Breast epithelium (tissue), 4 donors: Measurements from ENCODE around the gene KRT5. TPM values are rescaled to one million over a fixed set of nuclear protein-coding genes. Genes with fewer than 3 reads are reported as not detected.

Experiments
- DNase-seq, 2 donors: peaks; one replicate each; pipeline ENCODE4 v3.0.0-alpha.2; 2019; ENCODE audit warnings: low spot score in 2 of 2
- H3K27ac ChIP-seq, 2 donors: fragments of 200-600 bp; sonication (generic) in 1 of 2; one replicate each; pipeline ENCODE4 v1.5.1; 2016 to 2019; ENCODE audit warnings: mild to moderate bottlenecking in 1 of 2
- H3K27me3 ChIP-seq, 2 donors: fragments of 200-600 bp; sonication (generic) in 1 of 2; one replicate each; pipeline versions ENCODE4 v1.5.1 to v1.6.0; 2017 to 2019; ENCODE audit warnings: control low read depth in 1 of 2, mild to moderate bottlenecking in 1 of 2
- H3K36me3 ChIP-seq: fragments of 200-600 bp; one replicate; pipeline ENCODE4 v1.5.1; 2019
- H3K4me1 ChIP-seq, 2 donors: fragments of 200-600 bp; sonication (generic); one replicate each; pipeline ENCODE4 v1.5.1; 2016 to 2019; ENCODE audit warnings: control low read depth in 1 of 2
- H3K4me3 ChIP-seq, 3 donors: fragments of 200-600 bp; sonication (generic); 1 replicate in 2 of 3; 2 replicates in 1 of 3; pipeline ENCODE4 v1.5.1; 2016 to 2019; ENCODE audit warnings: mild to moderate bottlenecking in 3 of 3, moderate library complexity in 2 of 3
- H3K9me3 ChIP-seq, 2 donors: fragments of 200-600 bp; sonication (generic) in 1 of 2; one replicate each; pipeline ENCODE4 v1.5.1; 2016 to 2019; ENCODE audit warnings: control low read depth in 1 of 2
- POLR2A ChIP-seq: fragments of 450-650 bp; IDR thresholded peaks from one replicate; pipeline ENCODE4 v1.6.1; 2016; ENCODE audit warnings: antibody characterized with exemption, mild to moderate bottlenecking, moderate library complexity
- POLR2AphosphoS5 ChIP-seq, 3 donors: sonication (generic); formaldehyde crosslinking; IDR thresholded peaks; one replicate each; pipeline ENCODE4 v1.6.1; 2017; ENCODE audit warnings: antibody characterized with exemption in 3 of 3
- intact Hi-C: fragments of 100-400 bp; cut with DNase I; formaldehyde crosslinking; loops from one replicate; pipeline ENCODE4 v1.15.1; 2023; ENCODE audit warnings: low total_unique reads
- total RNA-seq, 3 donors: library from RNA; depleted of rRNA; stranded (reverse); fragments of >200 nt; gene quantifications; one replicate each; pipeline ENCODE4 v1.1.0, GENCODE V29; 2016
- TF ChIP-seq, protein P1 (sequence below), 3 donors: fragments of 450-650 bp; IDR thresholded peaks; one replicate each; pipeline ENCODE4 v1.5.1; 2016 to 2017; ENCODE audit warnings: antibody characterized with exemption in 3 of 3, mild to moderate bottlenecking in 3 of 3, moderate library complexity in 3 of 3

Gene KRT5
- total RNA-seq, 3 donors from 2014 or later = 4.3 to 464 (median 413) TPM

- peak in 1 of 2 donors; percentile 37 for DNase-seq
Measured at GRCh38 chr12:52524898-52525591, 4.9 kb upstream of the KRT5 start.

DNA sequence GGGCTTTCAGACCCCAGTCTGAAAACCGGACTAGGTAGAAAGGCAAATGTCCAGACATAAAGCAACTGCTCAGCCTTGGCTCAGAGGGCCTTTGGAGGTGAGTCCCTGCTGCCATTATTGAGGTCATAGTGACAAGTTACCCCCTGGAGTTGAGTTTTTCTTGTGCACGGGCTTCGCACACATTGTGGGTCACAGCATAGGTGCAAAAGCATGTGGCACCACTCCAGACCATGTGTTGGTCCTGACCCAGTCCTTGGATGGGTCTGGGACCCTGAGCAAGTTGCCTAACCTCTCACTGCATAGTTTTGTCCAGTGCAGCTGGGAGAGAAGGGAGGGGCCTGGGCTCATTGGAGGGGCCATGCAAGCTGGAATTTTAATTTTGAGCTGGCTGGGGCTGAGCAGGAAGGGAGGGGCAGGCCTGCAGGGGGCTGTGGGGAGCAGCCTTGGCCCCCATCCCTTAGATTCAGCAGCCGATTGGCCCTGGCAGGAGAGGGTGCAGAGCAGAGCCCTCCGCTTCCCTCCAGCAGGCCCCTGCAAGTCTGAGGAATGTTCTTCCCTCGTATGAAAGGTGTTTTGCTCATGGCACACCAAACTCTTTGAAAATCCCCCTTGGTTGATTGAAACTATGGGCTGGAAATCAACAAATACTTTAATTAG is 4.2 kb upstream of the KRT5 start:
- intact Hi-C loops = no loop called here
- peak in 1 of 2 donors; percentile 89 for DNase-seq
- TF ChIP-seq POLR2AphosphoS5 (IDR thresholded peaks at IDR 0.05) (no peak), POLR2A (no peak)
- TF ChIP-seq, protein P1, sequence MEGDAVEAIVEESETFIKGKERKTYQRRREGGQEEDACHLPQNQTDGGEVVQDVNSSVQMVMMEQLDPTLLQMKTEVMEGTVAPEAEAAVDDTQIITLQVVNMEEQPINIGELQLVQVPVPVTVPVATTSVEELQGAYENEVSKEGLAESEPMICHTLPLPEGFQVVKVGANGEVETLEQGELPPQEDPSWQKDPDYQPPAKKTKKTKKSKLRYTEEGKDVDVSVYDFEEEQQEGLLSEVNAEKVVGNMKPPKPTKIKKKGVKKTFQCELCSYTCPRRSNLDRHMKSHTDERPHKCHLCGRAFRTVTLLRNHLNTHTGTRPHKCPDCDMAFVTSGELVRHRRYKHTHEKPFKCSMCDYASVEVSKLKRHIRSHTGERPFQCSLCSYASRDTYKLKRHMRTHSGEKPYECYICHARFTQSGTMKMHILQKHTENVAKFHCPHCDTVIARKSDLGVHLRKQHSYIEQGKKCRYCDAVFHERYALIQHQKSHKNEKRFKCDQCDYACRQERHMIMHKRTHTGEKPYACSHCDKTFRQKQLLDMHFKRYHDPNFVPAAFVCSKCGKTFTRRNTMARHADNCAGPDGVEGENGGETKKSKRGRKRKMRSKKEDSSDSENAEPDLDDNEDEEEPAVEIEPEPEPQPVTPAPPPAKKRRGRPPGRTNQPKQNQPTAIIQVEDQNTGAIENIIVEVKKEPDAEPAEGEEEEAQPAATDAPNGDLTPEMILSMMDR (IDR thresholded peaks at IDR 0.05) = no peak

More at GRCh38 chr12:52524898-52525591, 4.9 kb upstream of the KRT5 start:
- Histone ChIP-seq H3K9me3 (no peaks in the 10 kb centered on the region), H3K27me3 (no peaks in the 10 kb centered on the region), H3K4me1 (peaks cover 3 to 16% of the 10 kb centered on the region in 2 donors), H3K4me3 (peak overlapping the region in 1 of 3 donors; percentile 2), H3K36me3 (no peaks in the 10 kb centered on the region), H3K27ac (peak overlapping the region; percentile 77 to 83)
- intact Hi-C loops = no loop called here
- TF ChIP-seq POLR2A (no peak), POLR2AphosphoS5 (IDR thresholded peaks at IDR 0.05) (no peak)
- TF ChIP-seq, protein P1 (IDR thresholded peaks at IDR 0.05) = no peak

DNA sequence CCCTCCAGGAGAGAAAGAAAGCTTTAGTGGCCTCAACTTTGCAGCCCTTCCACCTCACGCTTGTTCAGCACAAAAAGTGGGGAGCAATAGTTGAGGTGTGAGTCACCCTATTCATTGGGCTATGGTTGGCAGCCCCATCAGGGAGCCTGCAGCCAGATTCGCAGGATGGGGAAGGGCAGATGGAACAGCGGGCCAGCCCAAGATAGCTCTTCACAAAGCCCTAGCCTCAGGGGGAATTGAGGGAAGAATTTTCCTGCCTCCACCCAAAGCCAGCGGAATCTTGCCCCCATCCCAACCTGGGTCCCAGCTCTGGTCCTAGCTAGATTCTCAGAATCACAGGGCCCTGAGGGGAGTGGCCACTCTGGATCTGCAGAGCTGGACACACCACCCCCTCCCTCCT is 3.6 kb upstream of the KRT5 start:
- Histone ChIP-seq H3K4me1 (peaks cover 3 to 13% of the 10 kb centered on the region in 2 donors), H3K27me3 (no peaks in the 10 kb centered on the region), H3K4me3 (no peak overlapping the region), H3K36me3 (no peaks in the 10 kb centered on the region), H3K27ac (peak overlapping the region; percentile 83 to 90), H3K9me3 (no peaks in the 10 kb centered on the region)
- TF ChIP-seq POLR2A (no peak), POLR2AphosphoS5 (IDR thresholded peaks at IDR 0.05) (no peak)
- TF ChIP-seq, protein P1 (IDR thresholded peaks at IDR 0.05) = no peak
- DNase-seq = peak in 1 of 2 donors; percentile 64
- intact Hi-C loops = no loop called here

More for the DNA sequence above, 4.2 kb upstream of the KRT5 start:
- Histone ChIP-seq H3K4me3 (no peak overlapping the region), H3K4me1 (peaks cover 3 to 16% of the 10 kb centered on the region in 2 donors), H3K36me3 (no peaks in the 10 kb centered on the region), H3K9me3 (no peaks in the 10 kb centered on the region), H3K27me3 (no peaks in the 10 kb centered on the region), H3K27ac (peak overlapping the region; percentile 83 to 90)

- Histone ChIP-seq H3K4me1 (peaks cover 3 to 12% of the 10 kb centered on the region in 2 donors), H3K9me3 (no peaks in the 10 kb centered on the region), H3K27me3 (no peaks in the 10 kb centered on the region), H3K4me3 (peak overlapping the region in 2 of 3 donors; percentile 17 to 22), H3K27ac (peak overlapping the region; percentile 89 to 90), H3K36me3 (no peaks in the 10 kb centered on the region)
- peak in 1 of 2 donors; percentile 93 for DNase-seq
- intact Hi-C loops = no loop called here
- TF ChIP-seq, protein P1 (IDR thresholded peaks at IDR 0.05) = no peak
- TF ChIP-seq POLR2AphosphoS5 (IDR thresholded peaks at IDR 0.05) = peak; percentile 53 to 75 (median 71)
- TF ChIP-seq POLR2A = no peak
Measured at GRCh38 chr12:52522346-52523011, 2.3 kb upstream of the KRT5 start.
